ENCODE measurements around the gene HRG.
"Not testable (repeated sequence)": the region's sequence is repeated elsewhere in the genome, so short reads cannot be mapped to it uniquely, and the experiment has no call there.

Gene HRG

GRCh38 chr3:186683979-186684378, 18.2 kb downstream of the HRG start:
- DNase-seq = no peak

- not testable (repeated sequence) for DNase-seq
Measured at GRCh38 chr3:186686475-186686874, 20.7 kb downstream of the HRG start.

DNA sequence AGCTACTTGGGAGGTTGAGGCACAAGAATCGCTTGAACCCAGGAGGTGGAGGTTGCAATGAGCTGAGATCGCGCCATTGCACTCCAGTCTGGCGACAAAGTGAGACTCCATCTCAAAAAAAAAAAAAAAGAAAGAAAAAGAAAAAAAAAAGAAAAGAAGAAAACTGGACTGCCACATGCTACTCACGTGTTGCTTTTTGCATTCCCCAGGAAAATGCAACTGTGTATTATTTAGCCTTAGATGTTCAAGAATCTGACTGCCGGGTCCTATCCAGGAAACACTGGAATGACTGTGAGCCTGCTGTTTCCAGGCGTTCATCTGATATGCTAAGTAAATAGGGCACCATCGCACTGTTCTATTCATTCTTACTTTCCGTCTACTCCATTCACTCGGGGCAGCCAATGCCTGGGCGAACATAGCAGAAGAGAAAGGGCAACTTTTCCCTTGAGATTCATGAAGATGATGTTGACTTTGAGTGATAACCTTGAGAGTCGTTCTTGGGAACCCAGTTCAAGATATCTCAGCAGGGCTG, 21.4 kb downstream of the HRG start:
- no peak for DNase-seq

DNA sequence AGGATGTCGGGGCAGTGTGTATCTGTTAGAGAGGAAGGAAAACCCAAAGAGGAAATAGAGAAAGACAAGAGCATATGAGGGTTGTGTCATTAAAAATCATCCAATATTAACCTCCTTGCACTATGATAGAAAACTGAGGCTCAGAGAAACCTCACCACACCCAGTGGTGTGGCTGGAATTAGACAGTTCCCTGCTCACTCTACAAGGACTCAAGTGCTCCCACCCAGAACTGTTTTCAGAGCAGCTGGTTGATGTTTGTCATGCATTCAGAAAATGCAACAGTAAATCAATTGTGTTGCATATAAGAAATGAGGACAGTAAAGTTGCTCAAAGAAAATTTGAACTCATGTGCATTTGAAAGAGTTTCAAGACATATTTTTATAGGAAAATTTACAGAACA, 24.5 kb downstream of the HRG start:
- not testable (repeated sequence) for DNase-seq

DNA sequence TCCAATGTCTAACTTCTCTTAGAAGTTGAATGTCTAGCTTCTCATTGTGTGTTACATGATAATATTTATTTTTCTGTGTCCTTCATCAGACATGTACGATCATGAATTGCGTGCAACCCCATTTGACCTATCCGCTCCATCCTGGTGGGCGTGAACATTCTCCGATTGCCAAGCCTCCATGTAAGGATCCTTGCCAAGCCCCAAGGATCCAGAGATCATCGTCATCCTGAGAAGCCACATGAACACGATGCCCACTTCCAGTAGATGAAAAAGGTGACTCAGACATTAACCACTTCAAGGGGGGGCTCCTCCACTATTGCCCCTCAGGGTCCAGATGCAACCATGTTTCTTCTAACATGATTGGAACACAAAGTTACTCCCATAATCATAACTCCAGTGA, 25.9 kb downstream of the HRG start:
- no peak for DNase-seq

GRCh38 chr3:186693843-186694242, 28.0 kb downstream of the HRG start:
- no peak for DNase-seq

GRCh38 chr3:186694288-186695032, 28.6 kb downstream of the HRG start:
- no peak for DNase-seq

DNA sequence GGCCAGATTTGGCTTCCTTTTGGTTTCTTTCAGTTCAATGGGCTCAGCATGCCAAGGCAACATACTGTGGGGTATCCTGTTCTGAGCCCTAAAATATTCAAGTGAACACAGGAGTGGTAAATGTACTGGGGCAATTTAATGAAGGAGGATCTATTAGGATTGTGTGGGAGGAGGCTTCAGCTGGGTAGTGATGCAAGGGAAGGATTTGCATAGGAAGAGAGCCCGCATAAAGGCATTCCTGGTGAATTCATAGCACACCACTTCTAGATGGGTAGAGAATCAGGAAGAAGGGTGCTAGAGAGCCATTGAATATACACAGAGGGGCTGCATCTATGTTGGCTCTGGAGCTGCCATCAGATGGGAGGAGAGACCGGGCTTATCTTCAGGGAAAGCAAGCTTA, 30.7 kb downstream of the HRG start:
- no peak for DNase-seq

DNA sequence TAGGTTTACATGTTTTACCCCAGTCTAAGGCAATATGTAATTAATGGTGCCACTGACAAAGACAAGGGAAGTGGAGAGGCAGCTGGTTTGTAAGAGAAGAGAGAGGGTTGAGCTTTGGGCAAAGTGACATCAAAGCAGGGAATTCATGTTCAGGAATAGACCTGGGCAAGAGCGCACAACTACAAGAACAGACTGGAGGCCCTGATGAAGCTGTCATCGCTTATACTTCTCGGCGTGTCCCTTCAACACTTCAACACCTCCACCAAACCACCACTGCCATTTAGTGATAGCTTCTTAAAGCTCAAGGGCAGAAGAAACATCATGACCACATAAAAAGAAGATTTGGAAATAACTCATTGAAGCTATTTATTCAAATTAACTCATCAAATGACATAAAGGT, 31.7 kb downstream of the HRG start:
- DNase-seq = no peak

DNA sequence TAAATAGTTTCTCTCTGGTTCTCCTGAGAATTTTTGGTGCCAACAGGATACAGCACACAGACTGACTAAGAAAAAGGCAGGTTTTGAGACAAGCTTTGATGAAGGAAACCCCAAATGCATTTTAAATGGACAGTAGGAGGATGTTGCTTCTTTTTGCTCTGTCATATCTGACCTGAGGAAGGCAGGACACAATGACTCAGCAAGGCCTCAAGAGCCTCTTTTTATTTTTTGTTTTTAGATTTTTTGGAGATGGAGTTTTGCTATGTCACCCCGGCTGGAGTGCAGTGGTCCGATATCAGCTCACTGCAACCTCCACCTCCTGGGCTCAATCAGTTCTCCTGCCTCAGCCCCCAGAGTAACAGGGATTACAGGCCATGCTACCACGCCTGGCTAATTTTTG, 34.5 kb downstream of the HRG start:
- no peak for DNase-seq

- not testable (repeated sequence) for DNase-seq
Measured at GRCh38 chr3:186702451-186702850, 36.6 kb downstream of the HRG start.

- DNase-seq = peak; percentile 64
Measured at GRCh38 chr3:186705882-186706780, 40.3 kb downstream of the HRG start.

GRCh38 chr3:186708983-186709679, 43.3 kb downstream of the HRG start:
- DNase-seq = no peak

DNA sequence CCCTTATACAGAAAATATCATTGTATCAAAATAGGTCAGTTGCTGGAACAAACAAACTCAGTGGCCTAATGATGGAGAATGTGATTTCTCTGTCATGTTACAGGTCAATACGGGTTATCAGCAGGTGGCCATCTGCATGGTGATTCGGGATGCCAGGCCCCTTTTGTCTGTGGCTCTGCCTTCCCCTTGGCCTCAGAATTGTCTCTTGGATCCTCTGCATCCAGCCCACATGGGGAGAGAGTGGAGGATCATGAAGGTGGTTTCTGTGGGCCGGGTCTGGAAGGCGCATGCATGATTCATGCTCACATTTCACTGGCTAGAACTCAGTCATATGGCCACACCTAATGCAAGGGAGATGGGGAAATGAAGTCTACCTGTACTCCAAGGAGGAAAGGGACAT, 44.9 kb downstream of the HRG start:
- not testable (repeated sequence) for DNase-seq

DNA sequence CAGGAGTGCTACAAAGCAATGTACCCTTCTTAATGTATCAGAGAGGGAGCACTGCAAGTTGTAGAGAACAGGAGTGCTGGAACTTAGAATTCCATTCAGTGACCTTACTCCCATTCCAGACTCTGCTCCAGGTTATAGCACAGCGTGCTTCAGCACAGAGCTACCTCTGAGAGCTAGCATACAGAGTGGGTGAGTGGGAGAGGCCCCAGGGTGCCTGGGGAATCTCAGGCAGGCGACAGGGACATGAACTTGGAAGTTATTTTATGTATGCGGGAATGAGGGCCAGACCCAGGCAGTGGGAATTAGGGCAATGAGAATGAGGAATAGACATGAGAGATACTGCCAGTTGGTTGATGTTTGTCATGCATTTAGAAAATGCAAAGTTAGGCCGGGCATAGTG, 47.7 kb downstream of the HRG start:
- no peak for DNase-seq

- no peak for DNase-seq
Measured at GRCh38 chr3:186717039-186717457, 51.2 kb downstream of the HRG start, which contains the start of gene KNG1. Gene KNG1 (plus strand): TSS chr3:186717359. CDS start chr3:186717543, 184 bp downstream.

- DNase-seq = no peak
Measured at GRCh38 chr3:186719945-186720739, 54.3 kb downstream of the HRG start.

DNA sequence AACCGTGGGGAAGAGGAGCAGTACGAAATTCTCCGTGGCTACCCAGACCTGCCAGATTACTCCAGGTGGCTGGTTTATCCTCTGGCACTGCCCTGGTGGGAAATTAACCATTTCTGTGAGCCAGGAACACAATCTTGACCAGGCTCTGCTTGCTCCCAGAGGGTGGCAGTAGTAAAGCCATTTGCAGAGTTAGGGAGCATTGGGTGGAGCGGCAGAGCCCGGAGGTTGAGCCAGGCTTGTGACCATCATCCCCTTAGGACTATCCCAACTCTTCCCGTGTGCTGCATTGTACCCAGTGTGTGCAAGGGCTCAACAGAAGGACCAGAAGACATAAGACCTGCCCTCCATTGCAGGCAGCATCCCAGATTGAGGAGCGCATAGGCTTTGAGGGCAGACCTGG, 56.6 kb downstream of the HRG start:
- no peak for DNase-seq

DNA sequence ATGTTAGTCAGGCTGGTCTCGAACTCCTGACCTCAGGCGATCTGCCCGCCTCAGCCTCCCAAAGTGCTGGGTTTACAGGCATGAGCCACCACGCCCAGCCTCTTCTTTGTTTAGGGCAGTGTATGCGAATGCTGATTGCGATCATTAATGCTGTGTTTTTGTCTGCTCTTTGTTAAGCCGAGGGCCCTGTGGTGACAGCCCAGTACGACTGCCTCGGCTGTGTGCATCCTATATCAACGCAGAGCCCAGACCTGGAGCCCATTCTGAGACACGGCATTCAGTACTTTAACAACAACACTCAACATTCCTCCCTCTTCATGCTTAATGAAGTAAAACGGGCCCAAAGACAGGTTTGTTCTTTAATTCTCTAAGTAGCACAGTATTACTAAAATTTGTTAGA, 59.1 kb downstream of the HRG start:
- DNase-seq = no peak

All from activated CD8-positive, alpha-beta memory T cell treated with anti-CD3 and anti-CD28 coated beads, Interleukin-2, amount 50 U/mL, for 48 hours (primary cell).